NCI-H2081 treated with DMSO at 0.1 percent for 48 hours (cell line): ENCODE measurements around the gene RAP1GAP2.

Source experiments
- DNase-seq: peaks from one replicate; lab custom pipeline; 2025; lab: John Stamatoyannopoulos, UW

The RAP1GAP2 gene

DNA sequence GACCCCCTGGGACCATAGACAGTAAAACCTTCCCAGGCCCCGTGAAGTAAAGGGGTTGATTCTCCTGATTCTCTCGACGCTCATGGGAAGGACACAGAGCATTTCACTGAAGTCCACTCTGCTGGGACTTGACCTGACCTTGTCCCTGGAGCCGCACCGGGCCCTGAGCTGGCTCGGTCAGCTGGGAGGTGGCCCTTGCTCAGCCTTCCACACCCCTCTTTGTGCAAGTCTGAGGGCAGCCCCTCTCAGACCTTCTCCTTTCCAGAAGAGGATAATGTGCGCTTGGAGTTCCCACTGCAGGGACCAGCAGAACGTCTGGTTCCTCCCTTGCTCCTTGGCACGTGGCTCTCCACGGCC lies 115.5 kb downstream of the RAP1GAP2 start:
- no peak for DNase-seq

GRCh38 chr17:2912754-2913153 lies 116.5 kb downstream of the RAP1GAP2 start:
- no peak for DNase-seq

DNA sequence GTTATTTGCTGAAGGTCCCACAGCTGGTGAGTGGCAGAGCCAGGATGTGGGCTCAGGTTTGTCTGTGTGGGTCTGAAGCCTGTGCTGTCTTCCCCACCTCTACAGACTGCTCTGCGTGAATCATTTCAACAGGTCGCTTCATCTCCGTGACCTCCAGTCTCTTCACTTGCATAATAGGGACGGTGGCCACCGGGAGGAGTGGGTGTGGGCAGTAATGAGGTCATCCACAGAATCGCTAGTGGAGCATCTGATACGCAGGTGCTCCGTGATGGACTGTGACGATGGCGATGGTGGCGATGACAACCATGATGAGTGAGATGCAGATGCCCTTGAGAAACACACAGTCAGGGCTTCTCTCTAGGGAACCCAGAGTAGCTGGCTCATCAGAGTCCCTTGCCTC lies 120.2 kb downstream of the RAP1GAP2 start:
- no peak for DNase-seq

GRCh38 chr17:2921443-2921842 lies 125.2 kb downstream of the RAP1GAP2 start:
- DNase-seq, result no peak

DNA sequence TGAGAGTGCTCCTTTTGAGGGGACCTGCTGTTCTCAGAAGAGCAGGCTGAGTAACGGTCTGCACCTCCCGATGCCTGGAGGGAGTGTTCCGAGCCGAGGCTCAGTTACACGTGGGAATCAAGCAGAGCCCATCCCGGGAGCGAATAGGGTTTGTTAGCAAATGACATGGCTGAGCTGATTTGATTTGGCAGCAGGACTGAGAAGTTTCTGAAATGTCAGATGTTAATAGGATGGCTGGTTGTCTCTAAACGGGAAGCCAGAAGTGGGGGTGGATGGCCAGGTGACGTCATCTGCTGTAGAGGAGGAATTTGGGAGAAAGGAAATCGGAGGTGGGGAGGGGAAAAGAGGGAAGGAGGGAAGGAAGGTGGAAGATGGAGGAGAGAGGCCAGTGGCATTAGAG lies 128.0 kb downstream of the RAP1GAP2 start:
- DNase-seq, result no peak

- no peak for DNase-seq
Measured at GRCh38 chr17:2925011-2925410, 128.8 kb downstream of the RAP1GAP2 start.

- no peak for DNase-seq
Measured at GRCh38 chr17:2926019-2926650, 129.9 kb downstream of the RAP1GAP2 start.

- DNase-seq, result no peak
Measured at GRCh38 chr17:2928294-2928890, 132.2 kb downstream of the RAP1GAP2 start.

DNA sequence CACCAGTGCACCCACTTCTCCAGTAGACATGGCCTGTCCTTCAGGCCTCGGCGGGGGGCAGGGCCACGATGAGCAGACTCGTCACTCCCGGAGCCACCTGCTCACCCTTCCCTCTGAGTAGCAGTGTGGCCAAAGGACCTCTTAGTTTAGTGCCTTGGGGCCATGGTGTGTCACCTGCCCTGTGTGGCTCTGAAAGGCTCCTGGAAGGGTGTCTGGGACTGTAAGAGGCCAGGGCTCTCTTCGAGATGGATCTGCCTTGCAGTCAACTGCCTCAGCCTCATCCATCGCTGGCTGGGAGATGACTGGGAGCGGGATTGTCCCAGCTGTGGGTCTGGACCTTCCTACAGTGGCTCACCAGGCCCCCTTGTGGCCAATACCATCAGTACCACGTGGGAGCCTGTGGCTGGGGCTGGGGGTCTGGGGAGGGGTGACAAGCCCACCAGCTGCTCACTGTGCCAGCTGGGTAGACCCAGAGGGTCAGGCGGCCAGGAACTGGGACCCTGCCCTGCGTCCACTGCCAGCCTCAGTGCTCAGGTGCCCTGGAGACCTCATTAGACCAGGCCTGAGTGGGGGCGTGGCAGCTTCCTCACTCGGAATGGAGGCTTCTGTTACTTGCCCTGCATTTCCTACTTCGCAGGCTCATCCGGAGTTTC lies 133.8 kb downstream of the RAP1GAP2 start:
- DNase-seq, result no peak

DNA sequence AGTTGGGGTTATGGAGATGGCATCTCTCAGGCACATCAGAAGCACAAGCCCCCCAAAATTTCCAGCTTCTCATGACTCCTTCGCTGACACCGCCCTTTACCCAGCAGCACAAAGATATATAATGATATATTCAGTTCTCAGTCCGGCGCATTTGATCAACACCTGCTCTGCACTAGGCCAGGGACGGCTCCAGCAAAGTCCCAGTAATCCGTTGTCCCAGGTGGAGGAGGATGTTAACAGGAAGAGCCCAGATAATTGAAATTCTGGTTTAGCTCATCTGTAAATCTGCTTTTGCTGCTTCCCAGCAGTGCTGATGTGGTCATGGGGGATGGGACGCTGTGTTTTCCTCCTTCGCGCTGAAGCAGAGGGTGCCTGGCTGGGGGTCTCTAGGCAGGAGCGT lies 135.6 kb downstream of the RAP1GAP2 start:
- DNase-seq, result no peak

- DNase-seq, result no peak
Measured at GRCh38 chr17:2932946-2933345, 136.7 kb downstream of the RAP1GAP2 start.

- DNase-seq, result no peak
Measured at GRCh38 chr17:2933606-2934005, 137.4 kb downstream of the RAP1GAP2 start.

- DNase-seq, result no peak
Measured at GRCh38 chr17:2935632-2936031, 139.4 kb downstream of the RAP1GAP2 start.

DNA sequence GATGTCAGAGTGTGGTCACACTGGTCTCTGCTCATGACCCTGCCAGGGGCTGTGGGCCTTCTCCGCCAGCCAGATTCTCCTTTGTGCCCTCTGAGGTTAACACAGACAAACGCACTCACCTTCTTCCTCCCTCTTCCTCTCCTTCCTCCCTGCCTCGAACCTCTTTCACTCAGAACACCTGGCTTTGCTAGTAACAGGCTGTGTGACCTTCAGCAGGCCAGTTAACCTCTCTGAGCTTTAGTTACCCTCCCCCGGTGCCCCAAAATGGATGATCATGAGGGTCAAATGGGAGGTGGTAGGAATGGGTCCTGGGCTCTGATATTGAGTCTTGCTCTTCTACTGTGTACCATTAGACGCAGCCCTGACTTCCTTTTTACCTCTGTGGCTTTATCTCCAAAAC lies 140.1 kb downstream of the RAP1GAP2 start:
- no peak for DNase-seq

GRCh38 chr17:2936771-2937321 lies 140.6 kb downstream of the RAP1GAP2 start:
- no peak for DNase-seq

GRCh38 chr17:2937331-2938003 lies 141.2 kb downstream of the RAP1GAP2 start:
- DNase-seq, result no peak

GRCh38 chr17:2939714-2940351 lies 143.6 kb downstream of the RAP1GAP2 start:
- no peak for DNase-seq

GRCh38 chr17:2940352-2940751 lies 144.1 kb downstream of the RAP1GAP2 start:
- no peak for DNase-seq

DNA sequence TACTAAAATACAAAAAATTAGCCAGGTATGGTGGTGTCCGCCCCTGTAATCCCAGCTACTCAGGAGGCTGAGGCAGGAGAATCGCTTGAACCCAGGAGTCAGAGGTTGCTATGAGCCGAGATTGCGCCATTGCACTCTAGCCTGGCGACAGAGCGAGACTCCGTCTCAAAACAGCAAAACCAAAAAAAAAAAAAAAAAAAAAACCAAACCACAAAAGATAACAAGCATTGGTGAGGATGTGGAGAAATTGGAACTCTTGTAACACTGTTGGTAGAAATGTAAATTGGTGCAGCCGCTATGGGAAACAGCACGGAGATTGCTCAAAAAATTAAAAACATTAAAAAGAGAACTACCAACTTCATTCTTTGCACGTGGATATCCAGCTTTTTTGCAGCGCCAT lies 147.7 kb downstream of the RAP1GAP2 start:
- no peak for DNase-seq

- no peak for DNase-seq
Measured at GRCh38 chr17:2945299-2945698, 149.1 kb downstream of the RAP1GAP2 start.

DNA sequence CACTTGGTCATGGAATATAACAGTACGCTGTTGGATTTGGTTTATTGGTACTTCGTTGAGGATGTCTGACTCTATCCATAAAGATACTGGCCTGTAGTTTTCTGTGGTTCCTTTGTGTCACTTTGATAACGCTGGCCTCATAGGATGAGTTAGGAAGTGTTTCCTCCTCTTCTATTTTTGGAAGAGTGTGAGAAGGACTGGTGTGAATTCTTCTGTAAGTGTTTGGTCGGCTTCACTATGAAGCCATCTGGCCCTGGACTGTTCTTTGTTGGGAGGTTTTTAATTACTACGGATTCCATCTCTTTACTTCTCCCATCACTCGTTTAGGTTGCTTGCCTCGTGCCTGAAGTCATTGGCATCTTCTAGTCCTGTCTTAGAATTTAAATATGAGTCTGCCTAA lies 149.9 kb downstream of the RAP1GAP2 start:
- DNase-seq, result no peak

GRCh38 chr17:2947588-2947950 lies 151.3 kb downstream of the RAP1GAP2 start:
- DNase-seq, result no peak
